Neural crest cell (in vitro differentiated cells): ENCODE measurements around the gene SDK1. TPM values are rescaled to one million over a fixed set of nuclear protein-coding genes. Genes with fewer than 3 reads are reported as not detected.

Experiments used
- DNase-seq: peaks from one replicate; pipeline ENCODE4 v3.0.0; 2021; ENCODE audit warnings: low read depth, mixed read lengths, low spot score
- H3K27ac Mint-ChIP-seq: one replicate; pipeline ENCODE4 v1.8.0; 2021; ENCODE audit warnings: mild to moderate bottlenecking, mixed read lengths; ENCODE audit not compliant: unreplicated experiment
- H3K27me3 Mint-ChIP-seq: 2 replicates; pipeline ENCODE4 v1.8.0; 2021; ENCODE audit warnings: low read depth, mild to moderate bottlenecking, mixed read lengths
- H3K36me3 Mint-ChIP-seq: 2 replicates; pipeline ENCODE4 v1.8.0; 2021; ENCODE audit warnings: low read depth, mild to moderate bottlenecking, mixed read lengths
- H3K4me1 Mint-ChIP-seq: 2 replicates; pipeline ENCODE4 v1.8.0; 2021; ENCODE audit warnings: mixed read lengths
- H3K4me3 Mint-ChIP-seq: one replicate; pipeline ENCODE4 v1.8.0; 2021; ENCODE audit warnings: mild to moderate bottlenecking, mixed read lengths
- H3K9me3 Mint-ChIP-seq: 2 replicates; pipeline ENCODE4 v1.8.0; 2021; ENCODE audit warnings: mixed read lengths
- CTCF ChIP-seq: fragments of 200-600 bp; sonication (generic); conservative IDR thresholded peaks from 2 replicates; pipeline ENCODE4 v1.5.0; 2021; ENCODE audit warnings: antibody characterized with exemption, mild to moderate bottlenecking
- total RNA-seq: library from RNA; stranded (reverse); gene quantifications from 2 replicates; pipeline ENCODE4 v1.2.1, GENCODE V29; 2021

Gene SDK1
- total RNA-seq, 1 donor from 2014 or later, result 11.6 TPM

- H3K27ac Mint-ChIP-seq, result no peak overlapping the region
- no peak for TF ChIP-seq CTCF
- no peak for DNase-seq
- H3K9me3 Mint-ChIP-seq, result no peaks in the 10 kb centered on the region
- no peaks in the 10 kb centered on the region for H3K36me3 Mint-ChIP-seq
- no peaks in the 10 kb centered on the region for H3K4me1 Mint-ChIP-seq
- H3K4me3 Mint-ChIP-seq, result no peak overlapping the region
- no peaks in the 10 kb centered on the region for H3K27me3 Mint-ChIP-seq
These were observed 108.0 kb downstream of the SDK1 start for GRCh38 chr7:3408814-3409595.

GRCh38 chr7:3412871-3413270 is 111.8 kb downstream of the SDK1 start:
- no peak for TF ChIP-seq CTCF
- Mint-ChIP-seq H3K27me3 (no peaks in the 10 kb centered on the region), H3K4me1 (peaks cover 3% of the 10 kb centered on the region), H3K4me3 (no peak overlapping the region), H3K27ac (no peak overlapping the region), H3K36me3 (no peaks in the 10 kb centered on the region), H3K9me3 (no peaks in the 10 kb centered on the region)
- DNase-seq, result no peak

GRCh38 chr7:3415861-3416312 is 114.8 kb downstream of the SDK1 start:
- H3K36me3 Mint-ChIP-seq, result no peaks in the 10 kb centered on the region
- no peak overlapping the region for H3K4me3 Mint-ChIP-seq
- H3K9me3 Mint-ChIP-seq, result no peaks in the 10 kb centered on the region
- H3K27ac Mint-ChIP-seq, result no peak overlapping the region
- H3K27me3 Mint-ChIP-seq, result no peaks in the 10 kb centered on the region
- H3K4me1 Mint-ChIP-seq, result peaks cover 8% of the 10 kb centered on the region
- no peak for TF ChIP-seq CTCF
- no peak for DNase-seq

- no peaks in the 10 kb centered on the region for H3K9me3 Mint-ChIP-seq
- no peaks in the 10 kb centered on the region for H3K36me3 Mint-ChIP-seq
- no peak overlapping the region for H3K4me3 Mint-ChIP-seq
- no peaks in the 10 kb centered on the region for H3K27me3 Mint-ChIP-seq
- peaks cover 8% of the 10 kb centered on the region for H3K4me1 Mint-ChIP-seq
- no peak for DNase-seq
- H3K27ac Mint-ChIP-seq, result no peak overlapping the region
- no peak for TF ChIP-seq CTCF
These were observed 115.4 kb downstream of the SDK1 start for GRCh38 chr7:3416453-3416852.

GRCh38 chr7:3425087-3425486 is 124.0 kb downstream of the SDK1 start:
- H3K4me1 Mint-ChIP-seq, result no peaks in the 10 kb centered on the region
- no peak for DNase-seq
- no peak overlapping the region for H3K27ac Mint-ChIP-seq
- H3K9me3 Mint-ChIP-seq, result peaks cover 5% of the 10 kb centered on the region
- H3K4me3 Mint-ChIP-seq, result no peak overlapping the region
- TF ChIP-seq CTCF, result no peak
- no peaks in the 10 kb centered on the region for H3K27me3 Mint-ChIP-seq
- H3K36me3 Mint-ChIP-seq, result peaks cover 8% of the 10 kb centered on the region
